Mesenchymal stem cell (in vitro differentiated cells and primary cell): Measurements from ENCODE around the gene CST3.

Source experiments
- DNase-seq: peaks from one replicate; pipeline ENCODE4 v3.0.0-alpha.2; 2013
- H2AFZ ChIP-seq: one replicate; pipeline ENCODE4 v1.6.1; 2013; ENCODE audit warnings: low read depth, mild to moderate bottlenecking, control low read depth, inconsistent platforms, low read length, moderate library complexity
- H2AK5ac ChIP-seq: 2 replicates; pipeline ENCODE4 v1.6.1; 2013; ENCODE audit warnings: low read length, moderate library complexity, mild to moderate bottlenecking, inconsistent platforms; ENCODE audit not compliant: severe bottlenecking
- H2BK120ac ChIP-seq: one replicate; pipeline ENCODE4 v1.6.1; 2013; ENCODE audit warnings: low read depth, mild to moderate bottlenecking, inconsistent platforms, low read length, moderate library complexity
- H2BK12ac ChIP-seq, 2 experiments: one replicate each; pipeline ENCODE4 v1.6.1; 2013; ENCODE audit warnings: inconsistent platforms in 2 of 2, low read length in 2 of 2, mild to moderate bottlenecking in 2 of 2, moderate library complexity in 2 of 2, control low read depth in 1 of 2
- H2BK15ac ChIP-seq: one replicate; pipeline ENCODE4 v1.6.1; 2013; ENCODE audit warnings: mild to moderate bottlenecking, low read depth, inconsistent platforms; ENCODE audit not compliant: poor library complexity, severe bottlenecking
- H2BK5ac ChIP-seq: 2 replicates; pipeline ENCODE4 v1.6.1; 2013; ENCODE audit warnings: low read depth, mild to moderate bottlenecking, low read length, control low read depth, inconsistent platforms; ENCODE audit not compliant: poor library complexity, severe bottlenecking
- H3K14ac ChIP-seq, 2 experiments: one replicate each; pipeline ENCODE4 v1.6.1; 2013; ENCODE audit warnings: inconsistent platforms in 2 of 2, low read length in 2 of 2, control low read depth in 1 of 2, mild to moderate bottlenecking in 1 of 2, moderate library complexity in 1 of 2
- H3K18ac ChIP-seq, 2 experiments: one replicate each; pipeline ENCODE4 v1.6.1; 2013; ENCODE audit warnings: inconsistent platforms in 2 of 2, low read length in 2 of 2, control low read depth in 1 of 2, low read depth in 1 of 2, mild to moderate bottlenecking in 1 of 2
- H3K23ac ChIP-seq, 2 experiments: one replicate each; pipeline ENCODE4 v1.6.1; 2013; ENCODE audit warnings: inconsistent platforms in 2 of 2, low read length in 2 of 2, mild to moderate bottlenecking in 2 of 2, moderate library complexity in 2 of 2, control low read depth in 1 of 2
- H3K27ac ChIP-seq: 2 replicates; pipeline ENCODE4 v1.5.1; 2013; ENCODE audit warnings: mild to moderate bottlenecking, moderate library complexity, low read length, control low read depth, inconsistent platforms; ENCODE audit not compliant: poor library complexity, severe bottlenecking
- H3K27me3 ChIP-seq, 2 experiments: 2 replicates each; pipeline versions ENCODE4 v1.6.1 to v1.7.0; 2013; ENCODE audit warnings: low read length in 2 of 2, mild to moderate bottlenecking in 2 of 2, moderate library complexity in 2 of 2, control low read depth in 1 of 2, inconsistent platforms in 1 of 2; ENCODE audit not compliant: control insufficient read depth in 1 of 2, insufficient read depth in 1 of 2
- H3K36me3 ChIP-seq, 2 experiments: 2 replicates each; pipeline versions ENCODE4 v1.6.1 to v1.7.0; 2013; ENCODE audit warnings: low read length in 2 of 2, control low read depth in 1 of 2, inconsistent platforms in 1 of 2, low read depth in 1 of 2, mild to moderate bottlenecking in 1 of 2; ENCODE audit not compliant: insufficient read depth in 2 of 2, control insufficient read depth in 1 of 2
- H3K4ac ChIP-seq, 2 experiments: one replicate each; pipeline ENCODE4 v1.6.1; 2013; ENCODE audit warnings: inconsistent platforms in 2 of 2, low read length in 2 of 2, mild to moderate bottlenecking in 2 of 2, moderate library complexity in 2 of 2, control low read depth in 1 of 2, low read depth in 1 of 2
- H3K4me1 ChIP-seq: 2 replicates; pipeline ENCODE4 v1.6.1; 2013; ENCODE audit warnings: low read depth, low read length, control low read depth; ENCODE audit not compliant: control insufficient read depth, insufficient read depth
- H3K4me2 ChIP-seq: 2 replicates; pipeline ENCODE4 v1.6.1; 2013; ENCODE audit warnings: low read length, mild to moderate bottlenecking, inconsistent platforms; ENCODE audit not compliant: poor library complexity, severe bottlenecking
- H3K4me3 ChIP-seq, 2 experiments: 2 replicates each; pipeline versions ENCODE4 v1.5.1 to v1.7.0; 2013; ENCODE audit warnings: low read length in 2 of 2, mild to moderate bottlenecking in 2 of 2, control low read depth in 1 of 2, low read depth in 1 of 2; ENCODE audit not compliant: insufficient read depth in 1 of 2
- H3K79me1 ChIP-seq: replicated peaks from 2 replicates; pipeline ENCODE4 v1.6.1; 2013; ENCODE audit warnings: mild to moderate bottlenecking, control low read depth, low read length, inconsistent platforms; ENCODE audit not compliant: poor library complexity, severe bottlenecking
- H3K9ac ChIP-seq: 2 replicates; pipeline ENCODE4 v1.7.0; 2013; ENCODE audit warnings: mild to moderate bottlenecking, low read length, moderate library complexity
- H3K9me3 ChIP-seq: 2 replicates; pipeline ENCODE4 v1.7.0; 2013; ENCODE audit warnings: mild to moderate bottlenecking, low read length; ENCODE audit not compliant: control insufficient read depth
- H4K8ac ChIP-seq: one replicate; pipeline ENCODE4 v1.6.1; 2013; ENCODE audit warnings: inconsistent platforms, mild to moderate bottlenecking, low read length, moderate library complexity
- H4K91ac ChIP-seq: one replicate; pipeline ENCODE4 v1.6.1; 2013; ENCODE audit warnings: mild to moderate bottlenecking, low read length, inconsistent platforms
- WGBS: methylation state at CpG from one replicate; pipeline ENCODE4 v1.1.7; 2013; ENCODE audit warnings: mixed read lengths; 5-methylcytosine and 5-hydroxymethylcytosine counted together

Gene CST3

GRCh38 chr20:23605867-23606651 is 31.7 kb downstream of the CST3 start, which contains the start of gene CST9:
Gene CST9, minus strand, starts transcription at chr20:23605917. Its CDS starts 53 bp downstream, at chr20:23605864.
- no peaks in the 10 kb centered on the region for H3K79me1 ChIP-seq
- H3K9ac ChIP-seq = no peak within 1 kb of the TSS
- H3K4me3 ChIP-seq = no peak within 1 kb of the TSS
- DNase-seq = no peak
- H3K23ac ChIP-seq = no peak within 1 kb of the TSS
- H2BK120ac ChIP-seq = no peak within 1 kb of the TSS
- no peak within 1 kb of the TSS for H3K4ac ChIP-seq
- H2AK5ac ChIP-seq = peak within 1 kb of the TSS; percentile 1
- no peak within 1 kb of the TSS for H3K4me2 ChIP-seq
- peak within 1 kb of the TSS; percentile 35 for H4K8ac ChIP-seq
- WGBS = 67% methylated on average over 15 of the region's 16 CpGs
- H3K18ac ChIP-seq = no peak within 1 kb of the TSS
- no peaks in the 10 kb centered on the region for H3K9me3 ChIP-seq
- peaks cover 20% of the 10 kb centered on the region for H3K4me1 ChIP-seq
- H3K14ac ChIP-seq = no peak within 1 kb of the TSS
- H2BK5ac ChIP-seq = no peak within 1 kb of the TSS
- peak within 1 kb of the TSS in 1 of 2 experiments; percentile 15 for H2BK12ac ChIP-seq
- H4K91ac ChIP-seq = no peak within 1 kb of the TSS
- H2BK15ac ChIP-seq = peak within 1 kb of the TSS; percentile 78
- no peak within 1 kb of the TSS for H3K27ac ChIP-seq
- H3K36me3 ChIP-seq = no peaks in the 10 kb centered on the region
- no peak within 1 kb of the TSS for H2AFZ ChIP-seq
- peaks cover 0 to 51% of the 10 kb centered on the region in 2 experiments for H3K27me3 ChIP-seq

- Histone ChIP-seq H3K27me3 (peaks cover 0 to 49% of the 10 kb centered on the region in 2 experiments), H2BK5ac (no peak overlapping the region), H2BK15ac (no peak overlapping the region), H2BK12ac (no peak overlapping the region), H3K14ac (no peak overlapping the region), H3K9ac (no peak overlapping the region), H3K23ac (no peak overlapping the region), H3K4me2 (no peak overlapping the region), H4K8ac (no peak overlapping the region), H3K27ac (no peak overlapping the region), H3K9me3 (no peaks in the 10 kb centered on the region), H3K79me1 (no peaks in the 10 kb centered on the region), H2BK120ac (no peak overlapping the region), H3K18ac (no peak overlapping the region), H3K4ac (no peak overlapping the region), H3K4me3 (no peak overlapping the region), H3K4me1 (peaks cover 20% of the 10 kb centered on the region), H3K36me3 (no peaks in the 10 kb centered on the region), H2AK5ac (no peak overlapping the region), H2AFZ (no peak overlapping the region), H4K91ac (no peak overlapping the region)
- 64% methylated on average over 1 of the region's 1 CpG for WGBS
- no peak for DNase-seq
Observed at GRCh38 chr20:23604306-23604705, 33.4 kb downstream of the CST3 start.

GRCh38 chr20:23603321-23603720 is 34.4 kb downstream of the CST3 start:
- Histone ChIP-seq H3K14ac (no peak overlapping the region), H3K79me1 (no peaks in the 10 kb centered on the region), H3K18ac (no peak overlapping the region), H3K9ac (no peak overlapping the region), H3K36me3 (no peaks in the 10 kb centered on the region), H3K23ac (no peak overlapping the region), H2BK15ac (no peak overlapping the region), H2AK5ac (no peak overlapping the region), H3K4ac (no peak overlapping the region), H2AFZ (no peak overlapping the region), H3K9me3 (no peaks in the 10 kb centered on the region), H3K4me2 (no peak overlapping the region), H3K4me3 (no peak overlapping the region), H3K27ac (no peak overlapping the region), H4K91ac (no peak overlapping the region), H3K27me3 (peaks cover 0 to 49% of the 10 kb centered on the region in 2 experiments), H4K8ac (no peak overlapping the region), H2BK5ac (no peak overlapping the region), H2BK12ac (no peak overlapping the region), H3K4me1 (peaks cover 14% of the 10 kb centered on the region), H2BK120ac (no peak overlapping the region)
- 95% methylated on average over 4 of the region's 4 CpGs for WGBS
- no peak for DNase-seq

GRCh38 chr20:23602699-23603098 is 35.1 kb downstream of the CST3 start:
- Histone ChIP-seq H2AK5ac (no peak overlapping the region), H3K9ac (no peak overlapping the region), H3K27ac (no peak overlapping the region), H3K79me1 (no peaks in the 10 kb centered on the region), H3K18ac (peak overlapping the region in 1 of 2 experiments; percentile 18), H2AFZ (no peak overlapping the region), H3K4me2 (no peak overlapping the region), H3K14ac (no peak overlapping the region), H2BK5ac (no peak overlapping the region), H2BK120ac (no peak overlapping the region), H3K4me1 (peaks cover 12% of the 10 kb centered on the region), H2BK12ac (no peak overlapping the region), H4K8ac (no peak overlapping the region), H2BK15ac (no peak overlapping the region), H3K4ac (no peak overlapping the region), H3K9me3 (no peaks in the 10 kb centered on the region), H3K23ac (no peak overlapping the region), H4K91ac (no peak overlapping the region), H3K36me3 (no peaks in the 10 kb centered on the region), H3K27me3 (peaks cover 0 to 49% of the 10 kb centered on the region in 2 experiments), H3K4me3 (no peak overlapping the region)
- no peak for DNase-seq
- 85% methylated on average over 5 of the region's 6 CpGs for WGBS
